DOHH2 (cell line): Measurements from ENCODE around the gene PDZRN4.

Experiments
- H3F3A ChIP-seq: fragments of 200-600 bp; sonication (generic), shearing (Covaris generic); 2 replicates; pipeline ENCODE4 v1.6.0; 2016; ENCODE audit warnings: antibody characterized with exemption, mild to moderate bottlenecking; ENCODE audit not compliant: control insufficient read depth, insufficient read depth
- H3K27ac ChIP-seq: fragments of 200-600 bp; sonication (generic); 2 replicates; pipeline ENCODE4 v1.5.1; 2014; ENCODE audit warnings: low read depth, mild to moderate bottlenecking, low read length, moderate library complexity
- H3K27me3 ChIP-seq: fragments of 200-600 bp; sonication (generic); 2 replicates; pipeline ENCODE4 v1.6.1; 2014; ENCODE audit warnings: mild to moderate bottlenecking, low read length, mixed read lengths; ENCODE audit not compliant: control insufficient read depth
- H3K36me3 ChIP-seq: fragments of 200-600 bp; sonication (generic); 2 replicates; pipeline ENCODE4 v1.6.1; 2014; ENCODE audit warnings: mild to moderate bottlenecking, low read length, moderate library complexity, mixed read lengths; ENCODE audit not compliant: control insufficient read depth
- H3K4me1 ChIP-seq: fragments of 200-600 bp; sonication (generic); 2 replicates; pipeline ENCODE4 v1.6.1; 2014; ENCODE audit warnings: mild to moderate bottlenecking, low read length, mixed read lengths; ENCODE audit not compliant: control insufficient read depth
- H3K4me2 ChIP-seq: fragments of 200-600 bp; sonication (generic); 2 replicates; pipeline ENCODE4 v1.6.0; 2014; ENCODE audit warnings: mild to moderate bottlenecking, low read length, moderate library complexity
- H3K4me3 ChIP-seq: fragments of 200-600 bp; sonication (generic); 2 replicates; pipeline ENCODE4 v1.5.1; 2014; ENCODE audit warnings: mild to moderate bottlenecking, low read length, mixed read lengths
- H3K79me2 ChIP-seq: fragments of 200-600 bp; sonication (generic); 2 replicates; pipeline ENCODE4 v1.6.1; 2014; ENCODE audit warnings: mild to moderate bottlenecking, low read length, mixed read lengths; ENCODE audit not compliant: control insufficient read depth
- H3K9me2 ChIP-seq: fragments of 200-600 bp; sonication (generic); replicated peaks from 2 replicates; pipeline ENCODE4 v1.6.1; 2014; ENCODE audit warnings: mild to moderate bottlenecking, low read length, mixed read lengths; ENCODE audit not compliant: control insufficient read depth
- H3K9me3 ChIP-seq: fragments of 200-600 bp; sonication (generic); 2 replicates; pipeline ENCODE4 v1.6.1; 2014; ENCODE audit warnings: antibody characterized with exemption, low read length, mixed read lengths; ENCODE audit not compliant: control insufficient read depth, insufficient read depth
- H4K20me1 ChIP-seq: fragments of 200-600 bp; sonication (generic); 2 replicates; pipeline ENCODE4 v1.6.0; 2014; ENCODE audit warnings: low read depth, mild to moderate bottlenecking, antibody characterized with exemption, low read length, moderate library complexity; ENCODE audit not compliant: control insufficient read depth, insufficient read depth
- EZH2phosphoT487 ChIP-seq: fragments of 200-600 bp; sonication (generic); IDR thresholded peaks from 2 replicates; pipeline ENCODE4 v1.6.1; 2017; ENCODE audit warnings: borderline replicate concordance, mild to moderate bottlenecking, antibody characterized with exemption, low read length, moderate library complexity, mixed read lengths
- TF ChIP-seq, protein P1 (sequence below): fragments of 200-600 bp; sonication (generic); IDR thresholded peaks from one replicate; pipeline ENCODE4 v1.5.1; 2014; ENCODE audit warnings: antibody characterized with exemption, mild to moderate bottlenecking, low read depth, low read length; ENCODE audit not compliant: poor library complexity, severe bottlenecking

Gene PDZRN4

DNA sequence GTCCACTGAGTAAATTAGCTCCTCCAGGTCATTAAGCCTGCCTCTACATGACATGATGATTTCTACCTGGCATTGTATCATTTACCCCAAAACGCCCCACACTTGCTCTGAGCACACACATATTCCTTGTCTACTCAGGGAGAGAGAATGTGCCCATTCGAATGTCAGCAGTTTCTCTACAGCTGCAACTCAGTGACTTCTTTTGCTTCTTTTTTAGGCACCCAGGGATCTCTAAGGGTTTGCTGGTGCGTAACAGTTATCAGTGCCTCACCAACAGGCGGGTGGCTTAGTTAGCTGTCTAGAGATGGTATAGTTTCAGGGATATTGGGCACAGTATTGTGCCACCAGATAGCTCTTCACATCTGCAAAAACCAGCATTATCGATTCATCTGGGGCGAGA is 316.9 kb downstream of the PDZRN4 start:
- no peaks in the 10 kb centered on the region for H3K4me1 ChIP-seq
- no peaks in the 10 kb centered on the region for H3K79me2 ChIP-seq
- no peaks in the 10 kb centered on the region for H3K9me3 ChIP-seq
- no peaks in the 10 kb centered on the region for H3K27me3 ChIP-seq
- no peaks in the 10 kb centered on the region for H3F3A ChIP-seq
- no peak overlapping the region for H3K4me3 ChIP-seq
- H3K4me2 ChIP-seq = no peak overlapping the region
- no peaks in the 10 kb centered on the region for H3K36me3 ChIP-seq
- TF ChIP-seq, protein P1, sequence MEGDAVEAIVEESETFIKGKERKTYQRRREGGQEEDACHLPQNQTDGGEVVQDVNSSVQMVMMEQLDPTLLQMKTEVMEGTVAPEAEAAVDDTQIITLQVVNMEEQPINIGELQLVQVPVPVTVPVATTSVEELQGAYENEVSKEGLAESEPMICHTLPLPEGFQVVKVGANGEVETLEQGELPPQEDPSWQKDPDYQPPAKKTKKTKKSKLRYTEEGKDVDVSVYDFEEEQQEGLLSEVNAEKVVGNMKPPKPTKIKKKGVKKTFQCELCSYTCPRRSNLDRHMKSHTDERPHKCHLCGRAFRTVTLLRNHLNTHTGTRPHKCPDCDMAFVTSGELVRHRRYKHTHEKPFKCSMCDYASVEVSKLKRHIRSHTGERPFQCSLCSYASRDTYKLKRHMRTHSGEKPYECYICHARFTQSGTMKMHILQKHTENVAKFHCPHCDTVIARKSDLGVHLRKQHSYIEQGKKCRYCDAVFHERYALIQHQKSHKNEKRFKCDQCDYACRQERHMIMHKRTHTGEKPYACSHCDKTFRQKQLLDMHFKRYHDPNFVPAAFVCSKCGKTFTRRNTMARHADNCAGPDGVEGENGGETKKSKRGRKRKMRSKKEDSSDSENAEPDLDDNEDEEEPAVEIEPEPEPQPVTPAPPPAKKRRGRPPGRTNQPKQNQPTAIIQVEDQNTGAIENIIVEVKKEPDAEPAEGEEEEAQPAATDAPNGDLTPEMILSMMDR = no peak
- no peak for TF ChIP-seq EZH2phosphoT487
- H4K20me1 ChIP-seq = no peaks in the 10 kb centered on the region
- no peaks in the 10 kb centered on the region; the same call in 1 of the 2 replicates for H3K9me2 ChIP-seq
- H3K27ac ChIP-seq = no peak overlapping the region

DNA sequence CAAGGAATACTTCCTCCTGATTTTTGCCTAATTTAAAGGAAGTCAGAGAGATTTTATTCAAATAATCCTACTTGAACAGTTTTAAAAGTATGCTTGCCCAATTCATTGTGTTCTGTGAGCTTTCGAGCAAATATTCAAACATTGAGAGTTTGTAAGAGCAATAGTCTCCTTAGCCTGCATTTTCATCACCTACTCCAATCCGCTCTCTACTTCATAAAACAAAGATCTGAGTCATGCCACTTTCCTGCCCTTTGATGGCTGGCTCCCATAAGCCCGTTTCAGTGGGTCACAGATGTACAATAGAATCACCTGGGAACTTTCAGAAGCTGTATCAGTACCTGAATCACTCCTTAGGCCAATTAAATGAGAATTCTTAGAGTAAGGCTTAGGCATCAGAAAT is 319.2 kb downstream of the PDZRN4 start:
- no peaks in the 10 kb centered on the region for H3K4me1 ChIP-seq
- no peaks in the 10 kb centered on the region for H3K27me3 ChIP-seq
- H3K27ac ChIP-seq = no peak overlapping the region

DNA sequence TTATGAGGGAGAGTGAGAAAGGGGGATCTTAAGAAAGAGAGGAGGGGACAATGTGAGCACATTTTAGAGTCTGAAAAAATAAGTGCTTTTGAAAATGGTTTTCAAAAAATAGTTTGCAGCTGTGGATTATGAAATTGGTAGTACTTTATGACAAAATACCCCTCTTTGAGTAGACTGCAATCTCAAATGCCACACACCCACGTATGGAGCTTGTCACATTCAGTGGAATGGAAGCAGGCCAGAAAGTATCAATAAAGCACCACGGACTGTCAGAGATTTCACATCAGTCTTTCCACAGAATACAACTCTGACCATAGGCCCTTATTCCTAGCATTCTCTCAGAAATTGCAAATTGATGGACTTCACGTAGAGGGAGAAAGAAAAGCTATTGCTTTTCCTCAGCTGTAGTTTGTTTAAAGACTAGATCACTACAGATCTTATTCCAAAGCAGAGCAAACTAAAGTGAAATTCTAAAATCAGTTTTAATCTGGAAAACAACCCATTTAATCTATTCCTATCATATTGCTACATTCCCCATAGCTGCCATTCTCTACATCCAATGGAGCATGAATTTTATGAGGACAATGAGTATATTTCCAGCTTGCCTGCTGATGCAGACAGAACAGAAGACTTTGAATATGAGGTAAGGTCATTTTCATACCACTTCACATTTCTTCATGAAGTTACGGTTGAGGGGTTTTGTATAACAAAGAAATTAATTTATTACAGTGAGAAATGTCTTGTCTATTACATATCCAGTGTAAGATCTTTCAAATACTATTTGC is 321.3 kb downstream of the PDZRN4 start:
- no peak overlapping the region for H3K4me3 ChIP-seq
- H3K4me1 ChIP-seq = no peaks in the 10 kb centered on the region
- no peaks in the 10 kb centered on the region for H3K27me3 ChIP-seq
- no peaks in the 10 kb centered on the region for H3K36me3 ChIP-seq
- no peaks in the 10 kb centered on the region for H4K20me1 ChIP-seq
- H3K27ac ChIP-seq = no peak overlapping the region
- no peak for TF ChIP-seq EZH2phosphoT487
- TF ChIP-seq, protein P1 = no peak
- H3F3A ChIP-seq = no peaks in the 10 kb centered on the region
- no peaks in the 10 kb centered on the region for H3K79me2 ChIP-seq
- no peaks in the 10 kb centered on the region; the same call in 1 of the 2 replicates for H3K9me2 ChIP-seq
- no peaks in the 10 kb centered on the region for H3K9me3 ChIP-seq
- no peak overlapping the region for H3K4me2 ChIP-seq

More for the DNA sequence above, 319.2 kb downstream of the PDZRN4 start:
- no peaks in the 10 kb centered on the region for H3F3A ChIP-seq
- no peaks in the 10 kb centered on the region for H3K9me3 ChIP-seq
- H3K4me3 ChIP-seq = no peak overlapping the region
- H3K36me3 ChIP-seq = no peaks in the 10 kb centered on the region
- no peak overlapping the region for H3K4me2 ChIP-seq
- no peaks in the 10 kb centered on the region for H4K20me1 ChIP-seq
- TF ChIP-seq, protein P1 = no peak
- H3K9me2 ChIP-seq = no peaks in the 10 kb centered on the region; the same call in 1 of the 2 replicates
- no peaks in the 10 kb centered on the region for H3K79me2 ChIP-seq
